Hepatocyte (in vitro differentiated cells): Measurements from ENCODE around the gene GDF9.

Experiments used
- CTCF ChIP-seq: fragments of 200-600 bp; sonication (generic); IDR thresholded peaks from 2 replicates; pipeline ENCODE4 v1.5.1; 2016; ENCODE audit warnings: antibody characterized with exemption, mild to moderate bottlenecking; ENCODE audit not compliant: poor library complexity
- EZH2 ChIP-seq: fragments of 200-600 bp; sonication (generic); IDR thresholded peaks from 2 replicates; pipeline ENCODE4 v1.6.1; 2016; ENCODE audit warnings: antibody characterized with exemption, mild to moderate bottlenecking, borderline replicate concordance

GRCh38 chr5:132901730-132902129 is 35.5 kb upstream of the GDF9 start:
- TF ChIP-seq CTCF (peak; percentile 14), EZH2 (no peak)
